ENCODE measurements around the gene SLCO4A1.
A peak's percentile ranks its signal among the peaks of the same experiment; 100 is the strongest.

The SLCO4A1 gene

DNA sequence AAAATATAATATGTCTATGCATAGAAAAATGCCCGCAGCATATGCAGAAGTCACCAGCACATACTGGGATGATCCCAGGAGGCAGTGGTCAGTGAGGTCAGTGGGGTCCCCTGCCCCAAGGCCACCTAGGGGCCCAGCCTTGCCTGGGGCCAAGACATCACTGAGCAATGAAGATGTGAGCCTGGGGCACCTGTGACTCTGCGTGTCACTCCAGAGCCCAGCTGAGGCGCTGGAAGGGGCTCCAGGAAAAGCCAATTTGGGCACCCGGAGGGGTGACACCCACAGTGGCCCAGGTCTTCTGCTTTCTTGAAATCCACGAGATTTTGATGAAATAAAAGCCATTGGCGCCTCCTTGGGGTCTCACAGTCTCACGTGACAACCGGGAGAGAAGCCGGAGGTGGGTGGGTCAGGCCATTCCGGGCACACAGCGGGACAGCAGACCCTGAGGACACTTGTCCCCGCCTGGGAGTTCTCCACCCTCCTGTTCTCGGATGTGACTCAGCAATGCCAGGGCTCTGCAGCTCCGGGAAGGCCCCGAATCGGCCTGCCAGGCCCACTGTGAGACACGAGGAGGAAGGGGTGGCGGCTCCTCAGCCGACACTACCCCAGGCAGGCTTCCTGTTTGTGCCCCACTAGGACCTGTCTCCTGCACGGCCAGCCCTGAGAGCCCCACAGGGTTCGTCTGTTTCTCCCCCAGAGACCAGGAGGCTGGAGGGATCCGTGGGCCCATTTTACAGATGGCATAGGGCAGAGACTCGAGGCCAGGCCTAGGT is 24.4 kb upstream of the SLCO4A1 start:
- no peak overlapping the region for H3K4me3 ChIP-seq (ENCODE audit: low read depth, low read length)
- peak overlapping the region; percentile 70 for H3K27ac ChIP-seq
- no peaks in the 10 kb centered on the region for H3K27me3 ChIP-seq (ENCODE audit: control insufficient read depth, insufficient read depth, low read length)
- no peak overlapping the region for H3K4me2 ChIP-seq (ENCODE audit: low read length)
- TF ChIP-seq, protein P1, sequence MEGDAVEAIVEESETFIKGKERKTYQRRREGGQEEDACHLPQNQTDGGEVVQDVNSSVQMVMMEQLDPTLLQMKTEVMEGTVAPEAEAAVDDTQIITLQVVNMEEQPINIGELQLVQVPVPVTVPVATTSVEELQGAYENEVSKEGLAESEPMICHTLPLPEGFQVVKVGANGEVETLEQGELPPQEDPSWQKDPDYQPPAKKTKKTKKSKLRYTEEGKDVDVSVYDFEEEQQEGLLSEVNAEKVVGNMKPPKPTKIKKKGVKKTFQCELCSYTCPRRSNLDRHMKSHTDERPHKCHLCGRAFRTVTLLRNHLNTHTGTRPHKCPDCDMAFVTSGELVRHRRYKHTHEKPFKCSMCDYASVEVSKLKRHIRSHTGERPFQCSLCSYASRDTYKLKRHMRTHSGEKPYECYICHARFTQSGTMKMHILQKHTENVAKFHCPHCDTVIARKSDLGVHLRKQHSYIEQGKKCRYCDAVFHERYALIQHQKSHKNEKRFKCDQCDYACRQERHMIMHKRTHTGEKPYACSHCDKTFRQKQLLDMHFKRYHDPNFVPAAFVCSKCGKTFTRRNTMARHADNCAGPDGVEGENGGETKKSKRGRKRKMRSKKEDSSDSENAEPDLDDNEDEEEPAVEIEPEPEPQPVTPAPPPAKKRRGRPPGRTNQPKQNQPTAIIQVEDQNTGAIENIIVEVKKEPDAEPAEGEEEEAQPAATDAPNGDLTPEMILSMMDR (IDR thresholded peaks at IDR 0.05): no peak
- peaks cover 10% of the 10 kb centered on the region for H3K4me1 ChIP-seq
- H3K36me3 ChIP-seq (ENCODE audit: control insufficient read depth, insufficient read depth, low read length): no peaks in the 10 kb centered on the region
- H3K9ac ChIP-seq: no peak overlapping the region
- no peak overlapping the region for H2AFZ ChIP-seq
- no peaks in the 10 kb centered on the region for H3K79me2 ChIP-seq
- no peaks in the 10 kb centered on the region for H3K9me3 ChIP-seq (ENCODE audit: control insufficient read depth, low read length)

DNA sequence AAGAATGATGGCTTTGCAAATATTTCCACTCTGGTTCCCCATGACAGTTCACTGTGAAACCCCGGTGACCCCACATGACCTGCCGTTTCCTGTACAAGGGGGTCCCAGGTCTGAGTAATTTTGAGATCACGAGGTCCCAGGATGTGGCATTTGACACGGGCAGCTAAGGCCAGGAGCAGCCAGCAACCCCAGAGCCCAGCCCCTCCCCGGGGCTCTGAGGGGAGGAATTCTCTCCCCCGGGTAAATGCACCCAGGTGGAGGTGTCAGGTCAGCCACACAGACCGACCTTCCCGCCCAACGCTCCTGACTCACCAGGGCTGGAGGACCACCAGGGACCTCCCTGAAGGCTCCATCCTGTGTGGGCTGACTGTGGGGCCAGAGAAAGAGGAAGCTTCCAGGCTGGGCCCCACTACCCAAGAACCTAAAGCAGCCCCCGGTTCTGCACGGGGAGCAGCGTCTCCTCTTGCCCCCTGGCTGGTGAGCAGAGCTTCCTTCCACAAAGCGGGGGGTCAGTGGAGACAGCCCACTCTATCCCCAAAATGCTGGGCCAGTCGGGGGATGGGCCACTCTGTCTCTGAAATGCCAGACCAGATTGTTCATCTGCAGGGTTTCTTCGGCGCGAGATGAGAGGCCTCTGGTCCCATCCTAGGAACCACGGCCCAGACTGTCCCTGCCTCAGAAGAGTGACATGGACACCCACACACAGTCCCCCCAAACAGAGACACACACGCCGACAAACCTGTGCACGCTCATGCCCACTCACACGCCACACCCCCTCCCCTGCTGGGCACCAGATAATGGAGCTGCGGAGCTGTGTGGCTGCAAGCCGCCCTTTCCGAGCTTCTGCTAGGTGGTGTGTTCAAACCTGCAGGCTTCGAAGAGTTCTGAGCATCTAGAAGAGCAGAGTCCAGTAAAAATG is 23.4 kb upstream of the SLCO4A1 start:
- no peak overlapping the region for H3K9ac ChIP-seq
- H3K27ac ChIP-seq: peak overlapping the region; percentile 65
- H3K9me3 ChIP-seq (ENCODE audit: control insufficient read depth, low read length): no peaks in the 10 kb centered on the region
- no peaks in the 10 kb centered on the region for H3K36me3 ChIP-seq (ENCODE audit: control insufficient read depth, insufficient read depth, low read length)
- H3K27me3 ChIP-seq (ENCODE audit: control insufficient read depth, insufficient read depth, low read length): no peaks in the 10 kb centered on the region
- TF ChIP-seq, protein P1 (IDR thresholded peaks at IDR 0.05): no peak
- no peaks in the 10 kb centered on the region for H3K79me2 ChIP-seq
- H2AFZ ChIP-seq: no peak overlapping the region
- H3K4me1 ChIP-seq: peaks cover 16% of the 10 kb centered on the region
- no peak overlapping the region for H3K4me2 ChIP-seq (ENCODE audit: low read length)
- no peak overlapping the region for H3K4me3 ChIP-seq (ENCODE audit: low read depth, low read length)

DNA sequence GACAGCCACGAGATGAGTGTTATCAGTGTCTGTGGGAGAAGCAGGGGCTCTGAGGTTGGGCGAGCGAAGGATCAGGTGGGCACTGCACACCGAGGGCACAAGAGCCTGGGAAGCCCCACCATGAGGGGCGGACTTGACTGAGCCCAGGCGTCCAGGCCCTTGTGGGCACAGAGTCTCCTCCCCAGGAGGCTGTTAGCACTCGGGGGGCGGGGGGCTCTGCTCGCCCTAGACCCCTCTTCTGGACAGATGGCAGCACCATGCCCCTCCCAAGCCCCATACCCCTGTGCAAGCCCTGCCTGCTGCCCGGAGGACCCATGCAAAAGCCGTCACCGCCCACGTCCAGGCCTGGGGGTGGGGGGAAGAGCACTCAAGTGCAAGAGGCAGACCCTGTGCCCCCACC is 21.7 kb upstream of the SLCO4A1 start:
- Histone ChIP-seq H3K4me1 (peaks cover 31% of the 10 kb centered on the region), H3K36me3 (ENCODE audit: control insufficient read depth, insufficient read depth, low read length) (no peaks in the 10 kb centered on the region), H2AFZ (no peak overlapping the region), H3K9ac (no peak overlapping the region), H3K27ac (no peak overlapping the region), H3K4me3 (ENCODE audit: low read depth, low read length) (no peak overlapping the region), H3K9me3 (ENCODE audit: control insufficient read depth, low read length) (no peaks in the 10 kb centered on the region), H3K27me3 (ENCODE audit: control insufficient read depth, insufficient read depth, low read length) (no peaks in the 10 kb centered on the region), H3K4me2 (ENCODE audit: low read length) (no peak overlapping the region), H3K79me2 (no peaks in the 10 kb centered on the region)
- TF ChIP-seq, protein P1 (IDR thresholded peaks at IDR 0.05): no peak

DNA sequence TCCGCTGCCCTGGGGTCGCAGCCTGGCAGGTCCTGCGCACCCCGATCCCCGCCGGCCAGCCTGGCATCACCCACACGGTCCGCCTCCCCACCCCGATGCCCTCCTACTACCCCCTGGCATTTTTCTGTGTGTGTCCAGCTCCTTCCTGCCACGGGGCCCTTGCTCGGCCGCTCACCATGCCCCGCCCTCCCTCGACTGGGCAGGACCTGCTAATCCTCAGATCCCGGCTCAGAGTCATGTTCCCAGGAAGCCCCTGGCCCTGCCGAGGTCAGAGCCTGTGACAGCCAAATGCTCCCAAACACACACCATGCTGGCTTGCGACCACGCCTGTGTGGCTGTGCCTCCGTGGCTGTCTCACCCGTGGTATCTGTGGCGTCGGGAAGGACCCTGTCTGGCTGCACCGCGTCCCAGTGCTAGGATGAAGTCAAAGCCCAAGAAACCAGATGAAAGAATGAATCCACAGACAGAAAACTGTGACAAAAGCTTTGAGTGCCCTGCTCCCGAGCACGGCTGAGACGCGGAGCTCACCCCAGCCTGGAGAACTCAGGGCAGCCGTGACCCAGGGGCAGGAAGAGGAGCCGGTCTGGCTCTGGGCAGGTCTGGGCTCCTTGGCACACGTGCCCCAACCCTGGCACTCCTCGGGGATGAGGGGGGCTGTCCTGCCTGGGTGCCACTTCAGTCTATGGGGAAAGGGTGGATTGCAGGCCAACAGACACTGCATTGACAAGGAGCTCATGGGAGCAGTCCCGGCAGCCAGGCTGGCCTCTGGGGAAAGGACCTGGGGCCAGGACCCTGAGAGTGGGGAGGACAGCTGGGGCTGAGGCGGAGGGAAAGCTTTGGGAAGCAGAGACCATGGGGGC is 20.8 kb upstream of the SLCO4A1 start:
- Histone ChIP-seq H3K27ac (peak overlapping the region; percentile 37), H3K4me2 (ENCODE audit: low read length) (no peak overlapping the region), H2AFZ (no peak overlapping the region), H3K9ac (no peak overlapping the region), H3K9me3 (ENCODE audit: control insufficient read depth, low read length) (no peaks in the 10 kb centered on the region), H3K27me3 (ENCODE audit: control insufficient read depth, insufficient read depth, low read length) (no peaks in the 10 kb centered on the region), H3K79me2 (no peaks in the 10 kb centered on the region), H3K4me1 (peaks cover 34% of the 10 kb centered on the region), H3K36me3 (ENCODE audit: control insufficient read depth, insufficient read depth, low read length) (no peaks in the 10 kb centered on the region), H3K4me3 (ENCODE audit: low read depth, low read length) (no peak overlapping the region)
- TF ChIP-seq, protein P1 (IDR thresholded peaks at IDR 0.05): no peak
